H1 (cell line): ENCODE data around the gene MYL2. TPM values are rescaled to one million over a fixed set of nuclear protein-coding genes. Genes with fewer than 3 reads are reported as not detected.

ENCODE experiments used
- ASH2L ChIP-seq: fragments of 200-600, 300-600 bp; sonication (generic); IDR thresholded peaks from one replicate; pipeline ENCODE4 v1.7.1; 2017; ENCODE audit warnings: low read length
- CBX5 ChIP-seq: fragments of 300-800, 300-1000 bp; sonication (generic); IDR thresholded peaks from 2 replicates; pipeline ENCODE4 v1.7.1; 2016; ENCODE audit warnings: antibody characterized with exemption, low read length, low read depth
- JUN ChIP-seq: IDR thresholded peaks from 2 replicates; pipeline ENCODE4 v1.6.1; 2011; ENCODE audit warnings: low read depth, mild to moderate bottlenecking, improper control_type of control experiment, low read length
- SIRT6 ChIP-seq: IDR thresholded peaks from one replicate; pipeline ENCODE4 v1.7.1; 2012; ENCODE audit warnings: low read length, inconsistent platforms
- SP1 ChIP-seq: IDR thresholded peaks from 2 replicates; pipeline ENCODE4 v1.6.1; 2011; ENCODE audit warnings: low read depth, low read length
- SP4 ChIP-seq: IDR thresholded peaks from 2 replicates; pipeline ENCODE4 v1.6.1; 2012; ENCODE audit warnings: low read length, inconsistent platforms
- polyA plus RNA-seq, 7 experiments: library from polyadenylated mRNA; depleted of rRNA in 3 of 7; stranded (reverse) in 5 of 7; unstranded in 2 of 7; fragments of >200 nt in 5 of 7; fragments of 200-250 nt in 2 of 7; gene quantifications; 1 replicate in 5 of 7; 2 replicates in 1 of 7; 4 replicates in 1 of 7; pipeline versions ENCODE4 v1.2.1 to v1.2.3, GENCODE V29; 2011 to 2013; ENCODE audit warnings: missing spikeins in 2 of 7, mixed read lengths in 2 of 7
- total RNA-seq: library from RNA; stranded (reverse); fragmentation: NEBNext Ultra II Directional; extraction: Animal tissue kit (Norgen Biotek cat#: 25700); gene quantifications from 2 replicates; pipeline ENCODE4 v1.2.1, GENCODE V29; 2021

MYL2 gene
- total and polyA plus RNA-seq, 2 of the 8 experiments (the other 6 are each of a cell fraction or from before 2014, with no cell fraction given) = not detected

DNA sequence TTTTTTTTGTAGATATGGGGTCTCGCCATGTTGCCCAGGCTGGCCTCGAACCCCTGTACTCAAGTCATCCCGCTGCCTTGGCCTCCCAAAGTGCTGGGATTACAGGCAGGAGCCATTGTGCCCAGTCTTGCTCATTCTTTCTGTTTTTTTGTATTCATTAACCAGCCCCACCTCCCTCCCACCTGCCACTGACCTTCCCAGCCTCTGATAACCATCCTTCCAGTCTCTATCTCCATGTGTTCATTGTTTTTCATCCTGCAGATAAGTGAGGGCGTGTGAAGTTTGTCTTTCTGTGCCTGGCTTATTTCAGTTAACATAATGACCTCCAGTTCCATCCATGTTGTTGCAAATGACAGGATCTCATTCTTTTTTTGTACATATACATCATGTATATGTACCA is 19.0 kb downstream of the MYL2 start (continued):
- TF ChIP-seq SP1 (no peak), CBX5 (no peak), ASH2L (no peak), SP4 (no peak), SIRT6 (no peak), JUN (no peak)
